ENCODE data around the gene C5orf47.

DNA sequence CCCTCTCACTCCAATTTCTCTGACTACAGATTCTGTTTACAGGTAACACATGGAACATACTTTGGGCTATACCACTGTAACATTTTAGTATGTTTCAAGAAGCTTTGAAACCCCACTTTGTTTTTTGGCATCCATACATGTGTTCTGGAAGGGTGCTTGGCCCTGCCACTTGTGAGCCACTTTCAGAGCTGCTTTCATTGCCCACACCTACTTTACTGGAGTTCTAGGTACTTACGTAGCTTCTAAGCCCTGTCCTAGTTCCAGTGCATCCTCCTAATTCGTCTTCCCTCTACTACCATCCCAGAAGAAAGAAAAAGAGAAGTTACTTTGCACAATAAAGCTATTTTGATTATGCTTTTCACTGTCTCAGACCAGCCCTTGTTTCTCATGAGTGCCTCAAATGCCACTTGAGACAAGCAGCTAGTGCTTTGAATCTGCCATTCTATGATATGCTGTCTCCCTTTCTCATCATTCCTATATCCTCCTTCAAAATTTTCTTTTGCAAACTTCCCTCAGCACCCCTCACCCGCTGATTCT, 26.5 kb upstream of the C5orf47 start:
- TF ChIP-seq, protein P1, sequence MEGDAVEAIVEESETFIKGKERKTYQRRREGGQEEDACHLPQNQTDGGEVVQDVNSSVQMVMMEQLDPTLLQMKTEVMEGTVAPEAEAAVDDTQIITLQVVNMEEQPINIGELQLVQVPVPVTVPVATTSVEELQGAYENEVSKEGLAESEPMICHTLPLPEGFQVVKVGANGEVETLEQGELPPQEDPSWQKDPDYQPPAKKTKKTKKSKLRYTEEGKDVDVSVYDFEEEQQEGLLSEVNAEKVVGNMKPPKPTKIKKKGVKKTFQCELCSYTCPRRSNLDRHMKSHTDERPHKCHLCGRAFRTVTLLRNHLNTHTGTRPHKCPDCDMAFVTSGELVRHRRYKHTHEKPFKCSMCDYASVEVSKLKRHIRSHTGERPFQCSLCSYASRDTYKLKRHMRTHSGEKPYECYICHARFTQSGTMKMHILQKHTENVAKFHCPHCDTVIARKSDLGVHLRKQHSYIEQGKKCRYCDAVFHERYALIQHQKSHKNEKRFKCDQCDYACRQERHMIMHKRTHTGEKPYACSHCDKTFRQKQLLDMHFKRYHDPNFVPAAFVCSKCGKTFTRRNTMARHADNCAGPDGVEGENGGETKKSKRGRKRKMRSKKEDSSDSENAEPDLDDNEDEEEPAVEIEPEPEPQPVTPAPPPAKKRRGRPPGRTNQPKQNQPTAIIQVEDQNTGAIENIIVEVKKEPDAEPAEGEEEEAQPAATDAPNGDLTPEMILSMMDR (IDR thresholded peaks at IDR 0.05) = no peak
- TF ChIP-seq POLR2A (IDR thresholded peaks at IDR 0.05) (no peak), EP300 (IDR thresholded peaks at IDR 0.05) (no peak)

Data from gastroesophageal sphincter (tissue), 3 donors.